ENCODE measurements around the gene SP3. TPM values are rescaled to one million over a fixed set of nuclear protein-coding genes. Genes with fewer than 3 reads are reported as not detected.

SP3 gene
- polyA plus RNA-seq, 1 donor (not counting 4 experiments of a cell fraction or from before 2014, with no cell fraction given) = 46.7 TPM

GRCh38 chr2:173943738-173944137 lies 21.4 kb downstream of the SP3 start:
- FAIRE-seq = no peak
- Histone ChIP-seq H3K4me1 (ENCODE audit: control insufficient read depth, extremely low read depth, insufficient read depth, low read length) (peaks cover 23% of the 10 kb centered on the region), H3K4me2 (ENCODE audit: control insufficient read depth, extremely low read depth, insufficient read depth, low read depth, low read length) (no peak overlapping the region), H3K79me2 (ENCODE audit: control insufficient read depth, insufficient read depth, low read length) (peaks cover 95% of the 10 kb centered on the region), H3K27ac (ENCODE audit: control insufficient read depth, insufficient read depth, low read length) (no peak overlapping the region), H3K36me3 (ENCODE audit: control insufficient read depth in 2 of 2, extremely low read depth in 1 of 2, insufficient read depth in 2 of 2, low read length in 2 of 2) (no peaks in the 10 kb centered on the region), H3K9me3 (ENCODE audit: control insufficient read depth, low read depth, low read length) (no peaks in the 10 kb centered on the region), H3K9ac (ENCODE audit: control insufficient read depth, extremely low read depth, insufficient read depth, low read length) (no peak overlapping the region), H3K9me1 (ENCODE audit: control insufficient read depth, extremely low read depth, insufficient read depth, low read length) (peaks cover 2% of the 10 kb centered on the region), H2AFZ (ENCODE audit: control insufficient read depth, low read length) (no peak overlapping the region), H4K20me1 (ENCODE audit: control insufficient read depth, extremely low read depth, insufficient read depth, low read length) (peaks cover 3% of the 10 kb centered on the region), H3K27me3 (ENCODE audit: control insufficient read depth, extremely low read depth, insufficient read depth, low read length) (no peaks in the 10 kb centered on the region), H3K4me3 (ENCODE audit: control insufficient read depth in 2 of 3, extremely low read depth in 1 of 3, insufficient read depth in 2 of 3, low read depth in 1 of 3, low read length in 3 of 3) (no peak overlapping the region)
- dilution Hi-C loops (cut with MboI; ENCODE audit: extremely low pct_ligation_motif_present, low sequenced_read_pairs) = no loop called here
- no peak for DNase-seq (ENCODE audit: low read depth, low spot score)
- no peak for TF ChIP-seq CTCF (optimal IDR thresholded peaks at IDR 0.05 in 1 of 3, IDR thresholded peaks at IDR 0.05 in 1 of 3, conservative IDR thresholded peaks at IDR 0.05 in 1 of 3; ENCODE audit: extremely low read depth in 1 of 3, insufficient read depth in 2 of 3, low read length in 3 of 3)
- TF ChIP-seq EZH2 (IDR thresholded peaks at IDR 0.05; ENCODE audit: low read length) = no peak

- Histone ChIP-seq H3K9me3 (ENCODE audit: control insufficient read depth, low read depth, low read length) (no peaks in the 10 kb centered on the region), H4K20me1 (ENCODE audit: control insufficient read depth, extremely low read depth, insufficient read depth, low read length) (peaks cover 8% of the 10 kb centered on the region), H3K9me1 (ENCODE audit: control insufficient read depth, extremely low read depth, insufficient read depth, low read length) (peaks cover 2% of the 10 kb centered on the region), H3K27me3 (ENCODE audit: control insufficient read depth, extremely low read depth, insufficient read depth, low read length) (no peaks in the 10 kb centered on the region), H3K4me1 (ENCODE audit: control insufficient read depth, extremely low read depth, insufficient read depth, low read length) (peaks cover 23% of the 10 kb centered on the region), H3K4me3 (ENCODE audit: control insufficient read depth in 2 of 3, extremely low read depth in 1 of 3, insufficient read depth in 2 of 3, low read depth in 1 of 3, low read length in 3 of 3) (no peak overlapping the region), H2AFZ (ENCODE audit: control insufficient read depth, low read length) (no peak overlapping the region), H3K9ac (ENCODE audit: control insufficient read depth, extremely low read depth, insufficient read depth, low read length) (no peak overlapping the region), H3K4me2 (ENCODE audit: control insufficient read depth, extremely low read depth, insufficient read depth, low read depth, low read length) (no peak overlapping the region), H3K79me2 (ENCODE audit: control insufficient read depth, insufficient read depth, low read length) (peaks cover 98% of the 10 kb centered on the region), H3K36me3 (ENCODE audit: control insufficient read depth in 2 of 2, extremely low read depth in 1 of 2, insufficient read depth in 2 of 2, low read length in 2 of 2) (no peaks in the 10 kb centered on the region), H3K27ac (ENCODE audit: control insufficient read depth, insufficient read depth, low read length) (no peak overlapping the region)
- no peak for FAIRE-seq
- dilution Hi-C loops (cut with MboI; ENCODE audit: extremely low pct_ligation_motif_present, low sequenced_read_pairs) = no loop called here
- DNase-seq (ENCODE audit: low read depth, low spot score) = no peak
- TF ChIP-seq EZH2 (IDR thresholded peaks at IDR 0.05; ENCODE audit: low read length) (no peak), CTCF (optimal IDR thresholded peaks at IDR 0.05 in 1 of 3, IDR thresholded peaks at IDR 0.05 in 1 of 3, conservative IDR thresholded peaks at IDR 0.05 in 1 of 3; ENCODE audit: extremely low read depth in 1 of 3, insufficient read depth in 2 of 3, low read length in 3 of 3) (no peak)
Measured at GRCh38 chr2:173942861-173943523, 22.2 kb downstream of the SP3 start.

Measured in keratinocyte (primary cell).